Stimulated activated CD8-positive, alpha-beta memory T cell treated with anti-CD3 and anti-CD28 coated beads, Interleukin-12 subunit alpha, Interleukin-12 subunit beta, amount 100 ng/mL, for 24 hours (primary cell): Measurements from ENCODE around the gene ARID1B.

Experiments
- DNase-seq: peaks from one replicate; pipeline ENCODE4 v3.0.0-alpha.2; 2020; ENCODE audit errors: extremely low read depth

Gene ARID1B

DNA sequence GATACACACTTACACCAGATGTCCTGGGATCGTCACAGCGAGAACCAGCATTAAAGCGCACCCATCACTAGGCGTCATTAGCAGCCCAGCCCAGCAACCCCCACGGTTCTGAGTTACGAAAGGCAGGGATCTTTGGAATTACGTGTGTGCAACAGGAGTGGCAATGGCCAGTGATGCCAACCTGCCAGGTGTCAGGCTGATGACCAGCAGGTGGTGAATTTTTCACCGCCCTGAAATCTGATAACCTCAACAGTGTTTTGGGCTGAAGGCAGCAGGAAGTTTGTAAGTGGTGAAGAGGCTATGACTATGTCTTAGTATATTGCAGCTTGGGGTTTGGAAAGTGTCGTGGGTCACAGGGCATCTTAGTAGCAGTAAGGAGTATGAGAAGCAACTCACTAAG, 380.1 kb downstream of the ARID1B start:
- no peak for DNase-seq

DNA sequence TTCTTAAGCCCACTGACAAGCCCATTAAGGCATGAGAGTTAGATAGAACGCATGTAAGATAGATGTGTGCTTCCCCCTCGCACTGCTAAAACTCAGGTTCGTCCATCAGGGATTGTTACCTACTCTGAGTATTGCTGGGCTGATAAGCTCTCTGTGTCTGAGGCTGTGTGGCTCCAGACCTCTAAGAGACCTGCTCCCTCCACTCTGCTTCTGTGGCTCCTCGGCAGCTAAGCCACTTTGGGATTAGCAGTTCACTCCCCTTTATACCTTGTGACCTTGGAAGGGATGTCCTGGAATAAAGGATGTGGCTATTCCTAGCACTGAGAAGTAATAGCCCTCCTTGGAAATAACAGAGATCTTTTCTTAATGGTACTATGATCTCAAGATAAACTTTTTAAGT, 381.3 kb downstream of the ARID1B start:
- DNase-seq, result no peak

GRCh38 chr6:157158897-157159296, 381.7 kb downstream of the ARID1B start:
- DNase-seq, result no peak

DNA sequence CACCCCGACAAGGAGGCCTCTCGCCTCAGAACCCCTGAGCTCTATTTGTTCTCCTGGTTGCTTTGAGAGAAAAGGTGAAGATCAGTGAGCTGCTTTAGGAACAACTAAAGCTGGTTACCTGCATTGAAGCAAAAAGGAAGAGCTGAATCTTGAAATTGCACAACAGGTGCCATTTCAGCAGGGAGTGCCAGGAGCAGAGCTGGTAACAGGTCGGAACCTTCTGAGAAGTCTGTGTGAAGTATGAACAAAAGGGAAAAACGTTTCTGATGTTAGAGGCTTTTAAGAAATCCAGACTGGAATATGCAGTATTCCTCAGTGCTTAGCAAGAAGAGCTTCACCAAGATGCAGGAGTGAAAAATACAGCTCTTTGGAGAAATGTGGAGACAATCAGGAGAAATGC, 382.2 kb downstream of the ARID1B start:
- DNase-seq, result no peak

DNA sequence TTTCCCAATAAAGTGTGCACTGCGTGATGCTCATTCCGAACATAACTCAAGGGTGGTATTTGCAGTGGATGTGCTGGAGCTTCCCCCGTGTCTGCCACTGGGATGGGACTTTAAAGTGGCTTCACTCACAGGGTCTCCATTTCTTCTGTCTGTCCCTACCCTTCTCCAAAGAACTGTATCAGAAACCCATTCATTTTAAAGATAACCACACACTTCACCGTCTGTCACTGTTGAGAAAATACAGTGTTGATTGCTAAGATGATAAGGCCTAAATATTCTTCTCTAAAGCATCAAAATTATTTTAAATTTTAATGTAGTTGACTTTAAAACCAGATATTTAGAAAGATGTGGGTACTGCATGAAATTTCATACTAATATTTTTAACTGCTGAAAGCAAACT, 384.7 kb downstream of the ARID1B start:
- no peak for DNase-seq

- DNase-seq, result no peak
These were observed 385.7 kb downstream of the ARID1B start for GRCh38 chr6:157162766-157163433.

- no peak for DNase-seq
These were observed 386.4 kb downstream of the ARID1B start for GRCh38 chr6:157163434-157164159.

DNA sequence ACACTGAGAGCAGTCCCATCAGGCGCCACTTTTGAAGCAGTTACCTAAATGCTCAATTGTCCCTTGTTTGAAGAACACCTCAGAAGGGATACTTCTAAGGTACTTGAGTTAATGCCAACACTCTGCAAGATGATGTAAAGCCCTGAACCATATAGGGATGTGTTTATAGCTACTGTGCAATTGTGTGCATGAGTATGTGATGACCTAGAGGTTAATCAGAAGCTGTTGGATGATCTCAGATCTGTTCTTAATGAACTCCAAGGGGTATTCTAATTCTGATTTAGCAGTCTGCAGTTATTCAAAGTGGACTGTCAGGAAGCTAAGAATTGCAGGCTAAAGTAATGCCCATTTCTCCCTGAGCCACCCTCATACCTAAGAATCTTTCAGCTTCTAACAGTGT, 387.8 kb downstream of the ARID1B start:
- DNase-seq, result no peak

DNA sequence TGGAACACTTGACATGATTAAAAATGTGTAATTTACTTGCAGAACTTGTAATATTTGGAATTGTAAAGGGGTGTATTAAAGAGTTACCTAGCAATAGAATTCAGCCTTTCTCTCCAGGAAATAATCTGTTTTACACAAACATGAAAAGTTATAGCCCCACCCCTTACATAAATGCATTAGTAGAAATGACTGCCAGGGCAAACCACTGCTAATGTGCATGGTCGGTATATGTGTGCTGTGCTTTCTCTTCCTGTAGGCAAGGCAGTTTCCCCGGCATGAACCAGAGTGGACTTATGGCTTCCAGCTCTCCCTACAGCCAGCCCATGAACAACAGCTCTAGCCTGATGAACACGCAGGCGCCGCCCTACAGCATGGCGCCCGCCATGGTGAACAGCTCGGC, 389.6 kb downstream of the ARID1B start:
- DNase-seq, result no peak

DNA sequence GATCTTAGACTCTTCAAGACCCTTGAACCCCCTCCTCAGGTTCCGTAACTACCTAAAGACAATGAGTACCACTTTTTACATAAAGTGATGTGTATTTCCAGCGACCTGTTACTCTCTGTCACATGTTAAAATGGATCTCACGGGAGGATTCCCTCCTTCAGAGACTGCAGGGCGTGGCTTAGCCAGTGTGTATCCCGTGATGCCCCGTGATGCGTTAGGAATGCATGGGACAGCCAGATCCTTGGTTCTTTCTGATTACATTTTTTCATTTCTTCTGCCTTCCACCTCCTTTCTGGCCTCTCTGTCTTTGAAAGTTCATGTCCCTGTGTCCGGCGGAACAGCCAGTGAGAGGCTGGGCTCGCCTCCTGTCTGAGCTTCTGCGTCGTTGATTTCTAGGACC, 390.7 kb downstream of the ARID1B start:
- no peak for DNase-seq

GRCh38 chr6:157168471-157168870, 391.3 kb downstream of the ARID1B start:
- no peak for DNase-seq

GRCh38 chr6:157169226-157169625, 392.0 kb downstream of the ARID1B start:
- DNase-seq, result no peak

DNA sequence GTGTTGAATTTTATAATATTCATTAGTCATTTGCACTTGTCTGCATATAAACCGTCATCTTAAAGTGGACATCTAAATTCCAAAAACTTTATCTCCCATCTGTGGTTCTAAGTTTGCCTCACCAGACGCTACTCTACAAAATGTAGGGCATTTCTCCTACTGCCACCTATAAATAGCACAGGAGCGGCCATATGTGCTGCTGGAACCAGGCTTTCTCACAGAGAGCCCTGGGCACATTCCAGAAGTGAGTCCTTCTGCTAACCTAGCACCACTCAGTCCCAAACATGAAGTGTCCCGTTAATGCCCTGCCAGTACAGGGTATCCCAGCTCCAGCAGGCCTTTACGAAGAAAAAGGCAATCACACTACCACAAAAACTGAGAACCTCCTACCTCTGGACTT, 392.5 kb downstream of the ARID1B start:
- no peak for DNase-seq

DNA sequence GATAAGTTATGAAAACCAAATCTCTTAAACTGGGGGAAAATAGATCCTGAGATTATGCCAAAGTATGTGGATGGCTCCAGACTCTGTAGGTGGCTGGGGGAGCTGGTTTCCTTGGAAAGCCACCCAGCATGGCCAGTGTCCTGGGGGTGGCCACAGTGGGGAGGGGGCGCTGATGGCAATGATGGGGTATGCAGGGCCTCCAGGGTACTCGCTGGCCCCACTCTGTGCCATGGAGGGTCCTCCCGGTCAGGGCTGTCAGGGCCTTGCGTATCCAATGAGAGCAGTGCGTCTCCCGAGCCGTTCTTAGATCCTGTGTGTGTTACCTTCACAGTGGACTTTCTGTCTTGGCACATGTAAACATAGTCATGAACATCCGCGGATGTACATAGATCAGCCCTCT, 393.4 kb downstream of the ARID1B start:
- no peak for DNase-seq

DNA sequence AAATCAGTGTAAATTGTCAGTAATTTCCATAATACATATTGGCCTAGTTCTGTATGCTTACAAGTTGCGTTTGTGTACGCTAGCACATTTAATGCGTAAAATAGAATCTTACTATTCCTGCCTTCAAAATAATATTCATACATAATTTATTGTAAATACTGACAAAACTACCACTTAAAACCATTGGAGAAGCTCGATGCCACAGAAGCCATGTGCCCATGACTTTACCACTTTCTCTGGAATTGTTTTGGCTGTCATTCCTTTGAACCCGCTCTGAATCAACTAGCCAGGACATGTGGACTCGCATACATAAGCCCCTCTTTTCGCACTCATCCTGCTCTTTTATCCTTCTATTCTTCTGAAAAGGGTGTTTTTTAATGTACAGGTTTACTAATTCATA, 394.6 kb downstream of the ARID1B start:
- no peak for DNase-seq

DNA sequence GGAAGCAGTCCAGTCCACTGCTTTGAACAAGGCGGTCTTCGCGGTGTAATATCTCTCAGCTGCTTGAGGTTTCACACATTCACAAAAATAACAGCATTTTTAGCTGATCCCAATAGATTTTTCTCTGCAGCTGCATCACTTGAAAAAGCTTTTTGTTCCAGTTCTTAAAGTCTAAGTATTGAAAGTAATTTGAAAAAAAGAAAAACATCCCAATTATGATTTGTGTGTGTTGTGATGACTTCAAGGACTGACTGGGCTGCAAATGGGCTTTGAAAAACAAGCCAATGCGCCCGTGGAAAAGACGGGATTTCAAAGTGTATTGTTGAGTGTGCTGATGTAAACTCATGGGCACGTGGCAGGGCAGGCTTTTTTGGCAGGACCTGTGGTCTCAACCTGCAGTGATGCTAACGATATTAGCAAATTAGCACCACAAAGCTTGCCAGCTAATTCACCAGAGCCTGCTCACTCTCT, 395.1 kb downstream of the ARID1B start:
- DNase-seq, result no peak

GRCh38 chr6:157172830-157173536, 395.8 kb downstream of the ARID1B start:
- DNase-seq, result no peak

DNA sequence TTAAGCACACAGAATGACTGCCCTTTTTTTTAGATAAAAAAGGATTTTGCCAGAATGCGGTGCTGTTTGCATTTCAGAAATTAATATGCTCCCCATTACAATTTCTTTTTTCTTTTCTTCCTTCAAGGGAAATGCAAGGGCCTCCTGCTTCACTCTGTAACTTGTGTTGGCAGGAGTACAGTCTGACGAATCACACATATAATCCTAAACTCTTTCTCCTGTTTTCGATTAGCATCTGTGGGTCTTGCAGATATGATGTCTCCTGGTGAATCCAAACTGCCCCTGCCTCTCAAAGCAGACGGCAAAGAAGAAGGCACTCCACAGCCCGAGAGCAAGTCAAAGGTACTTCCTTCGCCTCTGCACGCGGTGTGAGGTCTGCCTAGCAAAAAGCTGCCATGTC, 396.6 kb downstream of the ARID1B start:
- no peak for DNase-seq

GRCh38 chr6:157174731-157175130, 397.6 kb downstream of the ARID1B start:
- no peak for DNase-seq

DNA sequence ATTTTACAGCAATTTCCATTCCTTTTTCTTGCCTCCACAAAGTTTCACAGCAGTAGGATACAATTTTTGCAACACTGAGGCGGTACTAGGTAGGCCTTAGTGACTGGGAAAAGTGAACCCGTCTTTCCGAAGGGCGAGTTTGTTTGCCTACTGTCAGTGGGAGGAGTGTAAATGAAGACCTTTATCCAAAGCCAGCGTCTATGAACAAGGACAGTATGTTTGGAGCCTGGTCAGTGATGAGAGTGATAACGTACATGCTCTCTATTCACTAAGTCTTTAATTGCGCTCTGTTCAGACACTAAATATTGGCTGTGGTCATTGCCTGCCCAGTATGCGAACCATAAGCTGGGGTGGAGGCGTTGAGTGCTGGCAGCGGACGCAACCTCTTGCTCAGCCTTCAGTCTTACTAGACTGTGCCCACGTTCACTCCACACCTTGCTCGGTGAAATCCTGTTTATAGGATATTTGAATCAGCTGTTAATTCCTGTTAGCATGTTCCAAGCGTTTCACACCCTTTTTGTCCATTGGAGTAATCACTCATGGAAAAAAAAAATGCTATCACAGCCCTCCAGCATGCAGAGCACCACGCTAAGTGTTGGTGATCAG, 400.7 kb downstream of the ARID1B start:
- no peak for DNase-seq

DNA sequence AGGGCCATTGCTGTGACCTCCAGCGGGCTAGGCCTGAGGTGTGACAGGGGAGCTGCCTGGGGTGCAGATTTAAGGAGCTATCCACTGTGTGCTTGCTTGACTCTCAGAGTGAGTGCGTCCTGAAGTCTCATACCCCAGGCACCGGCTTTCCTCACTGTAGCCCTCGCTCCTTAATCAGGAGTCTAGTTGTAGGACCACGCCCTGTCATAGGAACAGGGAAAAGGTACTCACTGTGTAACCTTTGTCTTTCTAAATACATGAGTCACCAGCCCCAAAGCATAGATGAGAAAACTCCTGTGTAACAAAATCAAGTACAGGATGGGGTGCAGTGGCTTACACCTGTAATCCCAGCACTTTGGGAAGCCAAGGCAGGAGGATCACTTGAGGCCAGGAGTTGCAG, 404.5 kb downstream of the ARID1B start:
- DNase-seq, result no peak

DNA sequence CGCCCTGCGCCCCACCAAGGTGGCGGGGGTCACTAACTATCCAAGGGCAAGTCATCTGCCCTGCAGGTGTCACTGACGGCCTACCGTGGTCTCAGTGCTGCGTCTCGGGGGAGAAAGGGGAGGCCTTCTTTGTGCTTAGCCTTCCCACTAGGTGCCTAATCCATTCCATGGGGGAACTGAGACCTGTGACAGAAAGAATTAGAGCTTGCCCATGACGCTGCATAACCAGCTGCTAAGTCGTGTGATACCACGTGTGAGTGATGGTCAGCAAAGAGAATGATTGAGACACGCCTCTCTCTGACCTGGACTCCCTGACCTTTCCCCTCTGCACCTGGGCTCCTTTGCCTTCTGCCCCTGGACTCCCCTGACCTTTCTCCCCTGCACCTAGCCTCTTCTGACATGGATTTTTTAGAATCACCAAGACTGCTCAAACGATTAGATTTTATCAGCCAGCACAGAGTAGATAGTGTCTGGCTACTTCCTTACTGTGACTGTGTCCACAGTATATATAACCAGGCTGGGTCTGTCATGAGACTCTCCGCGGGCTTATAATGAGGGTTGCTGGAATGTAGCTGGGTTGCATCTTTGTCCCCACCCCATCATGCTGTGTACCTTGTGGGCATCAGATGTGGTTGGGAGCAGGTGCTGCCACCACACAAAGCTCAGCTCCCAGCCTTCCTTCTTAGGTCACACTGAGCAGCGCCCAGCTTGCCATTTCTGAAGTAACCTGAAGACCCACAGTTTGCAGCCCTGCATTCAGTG, 405.5 kb downstream of the ARID1B start:
- no peak for DNase-seq
